K562 (cell line): ENCODE measurements around the gene ADAM19. TPM values are rescaled to one million over a fixed set of nuclear protein-coding genes. Genes with fewer than 3 reads are reported as not detected.

Experiments
- ATAC-seq: fragments of 200-7000 bp; cut with Tn5 transposase; 3 replicates; pipeline ENCODE4 v1.9.1; 2020; ENCODE audit warnings: moderate library complexity
- BruUV-seq: library from RNA; stranded (reverse); fragments of 400-500 nt; replicated peaks from 2 replicates; lab custom pipeline; 2021; lab: Mats Ljungman, UMichigan
- CTCF ChIA-PET: fragments of 300-600 bp; formaldehyde crosslinking; extraction: SDS; loops from one replicate; lab custom pipeline; 2021; ENCODE audit warnings: low intra/inter-chr PET ratio; lab: Yijun Ruan, JAX
- POLR2A ChIA-PET: fragments of 300-600, 350-650 bp; sonication (Branson Sonifier 250); formaldehyde crosslinking; extraction: SDS; loops from one replicate; lab custom pipeline; 2021; ENCODE audit warnings: antibody characterized with exemption, inconsistent platforms; lab: Yijun Ruan, JAX
- DNase-seq, 4 experiments: peaks; one replicate each; pipeline versions ENCODE4 v3.0.0 to v3.0.0-alpha.2; 2011 to 2018; ENCODE audit warnings: low spot score in 3 of 4, mixed read lengths in 3 of 4; ENCODE audit errors: extremely low read depth in 1 of 4
- FAIRE-seq: peaks from 2 replicates; lab custom pipeline; 2011; peaks lifted over from hg19 to GRCh38; lab: Jason Lieb, UNC
- H2AFZ ChIP-seq: 2 replicates; pipeline ENCODE4 v1.6.0; 2011; ENCODE audit warnings: low read depth, low read length, control low read depth, inconsistent platforms
- H3K27ac ChIP-seq: fragments of 200-600 bp; 3 replicates; pipeline ENCODE4 v1.8.0; 2011; ENCODE audit warnings: low read depth, mild to moderate bottlenecking, control low read depth, inconsistent platforms, low read length, moderate library complexity, mixed read lengths; ENCODE audit errors: extremely low read depth
- H3K27me3 ChIP-seq, 2 experiments: fragments of 300-600 bp in 1 of 2; 2 replicates in 1 of 2; 3 replicates in 1 of 2; pipeline versions ENCODE4 v1.6.0 to v1.8.0; 2011; ENCODE audit warnings: inconsistent platforms in 2 of 2, low read length in 2 of 2, mild to moderate bottlenecking in 1 of 2, mixed read lengths in 1 of 2, moderate library complexity in 1 of 2; ENCODE audit not compliant: control insufficient read depth in 2 of 2, insufficient read depth in 2 of 2
- H3K36me3 ChIP-seq: fragments of 300-600 bp; 3 replicates; pipeline ENCODE4 v1.8.0; 2011; ENCODE audit warnings: mild to moderate bottlenecking, low read length, inconsistent platforms; ENCODE audit not compliant: control insufficient read depth, insufficient read depth
- H3K4me1 ChIP-seq, 2 experiments: fragments of 200-600 bp in 1 of 2; replicated peaks in 1 of 2; 2 replicates in 1 of 2; 3 replicates in 1 of 2; pipeline versions ENCODE4 v1.5.1 to v1.8.0; 2011; ENCODE audit warnings: inconsistent platforms in 2 of 2, low read length in 2 of 2, mild to moderate bottlenecking in 1 of 2, mixed read lengths in 1 of 2, moderate library complexity in 1 of 2; ENCODE audit not compliant: control insufficient read depth in 2 of 2, insufficient read depth in 2 of 2
- H3K4me2 ChIP-seq: 2 replicates; pipeline ENCODE4 v1.6.1; 2011; ENCODE audit warnings: low read length, control low read depth, inconsistent platforms, mixed read lengths; ENCODE audit not compliant: insufficient read depth
- H3K4me3 ChIP-seq: fragments of 200-600 bp; sonication (generic), shearing (Covaris generic); 2 replicates; pipeline ENCODE4 v1.5.1; 2016; ENCODE audit warnings: control low read depth, inconsistent platforms
- H3K79me2 ChIP-seq: fragments of 200-600 bp; 3 replicates; pipeline ENCODE4 v1.8.0; 2011; ENCODE audit warnings: low read length, inconsistent platforms; ENCODE audit not compliant: control insufficient read depth, insufficient read depth
- H3K9ac ChIP-seq, 2 experiments: 2 replicates each; pipeline versions ENCODE4 v1.6.0 to v1.6.1; 2011; ENCODE audit warnings: low read depth in 2 of 2, low read length in 2 of 2, control low read depth in 1 of 2, inconsistent platforms in 1 of 2, mild to moderate bottlenecking in 1 of 2, mixed read lengths in 1 of 2; ENCODE audit not compliant: insufficient read depth in 1 of 2
- H3K9me1 ChIP-seq: one replicate; pipeline ENCODE4 v1.6.0; 2011; ENCODE audit warnings: inconsistent platforms, mild to moderate bottlenecking, low read length, moderate library complexity; ENCODE audit not compliant: control insufficient read depth, insufficient read depth
- H3K9me3 ChIP-seq: replicated peaks from 2 replicates; pipeline ENCODE4 v1.5.1; 2011; ENCODE audit warnings: low read depth, low read length, inconsistent platforms; ENCODE audit not compliant: control insufficient read depth, insufficient read depth
- H4K20me1 ChIP-seq: replicated peaks from 2 replicates; pipeline ENCODE4 v1.6.1; 2011; ENCODE audit warnings: low read length, inconsistent platforms, mixed read lengths; ENCODE audit not compliant: control insufficient read depth, insufficient read depth
- CBX5 ChIP-seq: IDR thresholded peaks from 2 replicates; pipeline ENCODE4 v1.6.1; 2014; ENCODE audit warnings: low read depth, borderline replicate concordance
- FOXM1 ChIP-seq, 2 experiments: fragments of 450-650 bp in 1 of 2; sonication (generic) in 1 of 2; formaldehyde crosslinking in 1 of 2; IDR thresholded peaks; 2 replicates each; pipeline versions ENCODE4 v1.6.1 to v1.9.0; 2017 to 2022; ENCODE audit warnings: low read depth in 2 of 2, mild to moderate bottlenecking in 2 of 2, missing genetic modification reagents in 1 of 2, moderate library complexity in 1 of 2
- PYGO2 ChIP-seq: fragments of 450-650 bp; IDR thresholded peaks from 2 replicates; pipeline ENCODE4 v1.6.1; 2016; ENCODE audit warnings: mild to moderate bottlenecking, missing genetic modification characterization, moderate library complexity, missing compliant biosample characterization
- RBFOX2 ChIP-seq: fragments of 200-400 bp; formaldehyde crosslinking; IDR thresholded peaks from 2 replicates; pipeline ENCODE4 v1.6.1; 2017; ENCODE audit warnings: low read depth, mild to moderate bottlenecking, low read length, moderate library complexity
- SAFB2 ChIP-seq: fragments of 200-400 bp; formaldehyde crosslinking; IDR thresholded peaks from 2 replicates; pipeline ENCODE4 v1.6.1; 2018; ENCODE audit warnings: borderline replicate concordance, low read length, low read depth, moderate library complexity; ENCODE audit not compliant: severe bottlenecking
- SP2 ChIP-seq: IDR thresholded peaks from 2 replicates; pipeline ENCODE4 v1.6.1; 2011; ENCODE audit warnings: mild to moderate bottlenecking, low read depth, low read length, moderate library complexity; ENCODE audit not compliant: poor library complexity, severe bottlenecking; ENCODE audit errors: extremely low read depth
- WGBS: fragments of 100-300 bp; shearing (Covaris generic); methylation state at CpG from one replicate; pipeline ENCODE4 v1.1.6; 2016; ENCODE audit warnings: low coverage, mixed read lengths; ENCODE audit not compliant: insufficient coverage; ENCODE audit errors: missing lambda C conversion rate; 5-methylcytosine and 5-hydroxymethylcytosine counted together
- in situ Hi-C: fragments of 300-500 bp; cut with MboI; formaldehyde crosslinking; loops from 4 replicates; pipeline ENCODE4 v1.15.0; 2018; ENCODE audit warnings: inconsistent platforms, mixed read lengths
- intact Hi-C: fragments of 100-400 bp; cut with micrococcal nuclease; formaldehyde crosslinking; loops from 2 replicates; pipeline ENCODE4 v1.14.2; 2022
- polyA plus RNA-seq, 8 experiments: library from polyadenylated mRNA; depleted of rRNA in 4 of 8; stranded (reverse) in 5 of 8; unstranded in 3 of 8; fragments of >200 nt; fragmentation: Nextera tagmentation in 2 of 8; fragmentation: Illumina TruSeq in 1 of 8; extraction: Ambion mirVana in 2 of 8; extraction: Trizol in 1 of 8; gene quantifications; 2 replicates each; pipeline versions ENCODE4 v1.2.1 to v1.2.3, GENCODE V29; 2011 to 2014; ENCODE audit warnings: inconsistent platforms in 1 of 8, missing spikeins in 1 of 8
- total RNA-seq, 7 experiments: library from RNA; depleted of rRNA in 6 of 7; stranded (reverse); fragments of >200 nt in 6 of 7; fragmentation: Illumina TruSeq in 2 of 7; extraction: Trizol in 2 of 7; gene quantifications; 2 replicates each; pipeline versions ENCODE4 v1.2.1 to v1.2.3, GENCODE V29; 2011 to 2021; ENCODE audit warnings: low replicate concordance in 1 of 7
- TF ChIP-seq, protein P1 (sequence below): fragments of 250-450 bp; sonication (Bioruptor Pico); IDR thresholded peaks from 2 replicates; pipeline ENCODE4 v1.5.1; 2021; ENCODE audit warnings: mild to moderate bottlenecking

Gene ADAM19
- total and polyA plus RNA-seq, 9 of the 15 experiments (the other 6 are each of a cell fraction or from before 2014, with no cell fraction given): 0.11 to 1.1 (median 0.43) TPM

DNA sequence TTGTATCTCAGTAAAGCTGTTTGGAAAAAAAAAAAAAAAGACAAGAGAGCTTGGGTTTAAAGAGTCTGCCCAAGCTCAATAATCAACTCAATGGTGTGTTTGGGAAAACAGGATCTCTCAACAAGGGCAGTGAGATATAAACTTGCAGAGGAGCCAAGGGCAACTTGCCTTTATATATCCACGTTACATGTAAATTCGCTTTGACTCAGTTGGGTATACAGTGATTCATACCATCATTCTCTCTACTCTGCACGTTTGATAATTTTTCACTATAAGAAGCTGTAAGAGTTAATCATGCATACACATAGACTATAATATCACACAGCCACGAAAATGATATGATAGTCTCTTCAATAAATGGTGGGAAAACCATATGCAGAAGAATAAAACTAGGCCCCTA, 24.9 kb downstream of the ADAM19 start:
- Histone ChIP-seq H3K9ac (no peak overlapping the region), H3K4me1 (peaks cover 0 to 4% of the 10 kb centered on the region in 2 experiments; a peak in 2 of 5 replicates), H3K9me1 (no peaks in the 10 kb centered on the region), H3K4me2 (no peak overlapping the region), H3K27me3 (no peaks in the 10 kb centered on the region), H3K27ac (no peak overlapping the region), H3K9me3 (no peaks in the 10 kb centered on the region), H4K20me1 (no peaks in the 10 kb centered on the region), H3K36me3 (no peaks in the 10 kb centered on the region), H2AFZ (no peak overlapping the region), H3K4me3 (no peak overlapping the region), H3K79me2 (no peaks in the 10 kb centered on the region)
- CTCF ChIA-PET: no interaction called here
- no peak for FAIRE-seq
- BruUV-seq: no TSS peak
- POLR2A ChIA-PET: no interaction called here
- no peak for TF ChIP-seq RBFOX2
- no peak for TF ChIP-seq CBX5
- no peak for TF ChIP-seq PYGO2
- TF ChIP-seq SAFB2: no peak
- TF ChIP-seq, protein P1, sequence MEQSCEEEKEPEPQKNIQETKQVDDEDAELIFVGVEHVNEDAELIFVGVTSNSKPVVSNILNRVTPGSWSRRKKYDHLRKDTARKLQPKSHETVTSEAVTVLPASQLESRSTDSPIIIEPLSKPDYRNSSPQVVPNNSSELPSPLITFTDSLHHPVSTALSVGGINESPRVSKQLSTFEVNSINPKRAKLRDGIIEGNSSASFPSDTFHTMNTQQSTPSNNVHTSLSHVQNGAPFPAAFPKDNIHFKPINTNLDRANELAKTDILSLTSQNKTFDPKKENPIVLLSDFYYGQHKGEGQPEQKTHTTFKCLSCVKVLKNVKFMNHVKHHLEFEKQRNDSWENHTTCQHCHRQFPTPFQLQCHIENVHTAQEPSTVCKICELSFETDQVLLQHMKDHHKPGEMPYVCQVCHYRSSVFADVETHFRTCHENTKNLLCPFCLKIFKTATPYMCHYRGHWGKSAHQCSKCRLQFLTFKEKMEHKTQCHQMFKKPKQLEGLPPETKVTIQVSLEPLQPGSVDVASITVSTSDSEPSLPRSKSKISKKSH (CRISPR knock-in tag): no peak
- no peak for TF ChIP-seq SP2
- no peak for TF ChIP-seq FOXM1 (IDR thresholded peaks at IDR 0.05; ENCODE audit: low read depth)
- no peak for TF ChIP-seq FOXM1 (CRISPR knock-in tag; IDR thresholded peaks at IDR 0.05; ENCODE audit: low read depth)
- WGBS: 25% methylated on average over 4 of the region's 4 CpGs
- no peak for ATAC-seq
- in situ Hi-C loops: no loop called here
- DNase-seq: no peak
- intact Hi-C loops: no loop called here
